Nucleus accumbens (tissue), 56 donors: ENCODE data around the gene PPIL4.
"Not testable (repeated sequence)": the region's sequence is repeated elsewhere in the genome, so short reads cannot be mapped to it uniquely, and the experiment has no call there.

Experiments
- DNase-seq, 56 donors: peaks; one replicate each; lab custom pipeline; 2025; lab: John Stamatoyannopoulos, UW

PPIL4 gene

DNA sequence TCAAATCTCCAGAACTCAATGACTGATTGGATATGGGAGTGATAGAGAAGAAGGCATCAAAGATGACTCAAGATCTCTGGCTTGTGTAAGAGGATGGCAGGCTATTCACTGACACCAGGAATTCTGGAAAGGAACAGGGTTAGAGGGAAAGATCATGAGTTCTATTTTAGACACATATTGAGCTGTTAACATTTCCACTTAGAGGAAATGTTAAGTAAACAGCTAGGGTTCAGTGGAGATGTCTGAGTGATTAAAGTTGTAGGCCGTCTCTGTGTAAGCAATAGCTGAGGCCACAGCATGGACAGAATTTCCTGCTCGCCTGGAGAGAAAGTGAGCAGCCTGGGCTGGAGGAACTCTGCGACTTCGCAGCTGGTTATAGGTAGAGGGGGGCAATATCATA is 82.1 kb downstream of the PPIL4 start:
- no peak for DNase-seq

DNA sequence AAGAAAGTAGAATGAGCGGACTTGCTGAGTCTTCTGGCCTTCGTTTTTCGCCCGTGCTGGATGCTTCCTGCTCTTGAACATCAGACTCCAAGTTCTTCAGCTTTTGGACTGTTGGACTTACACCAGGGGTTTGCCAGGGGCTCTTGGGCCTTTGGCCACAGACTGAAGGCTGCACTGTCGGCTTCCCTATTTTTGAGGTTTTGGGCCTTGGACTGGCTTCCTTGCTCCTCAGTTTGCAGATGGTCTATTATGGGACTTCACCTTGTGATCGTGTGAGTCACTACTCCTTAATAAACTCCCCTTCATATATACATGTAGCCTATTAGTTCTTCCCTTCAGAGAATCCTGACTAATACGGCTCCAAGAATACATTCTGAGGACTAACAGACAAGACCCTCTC is 83.1 kb downstream of the PPIL4 start:
- DNase-seq = not testable (repeated sequence)

DNA sequence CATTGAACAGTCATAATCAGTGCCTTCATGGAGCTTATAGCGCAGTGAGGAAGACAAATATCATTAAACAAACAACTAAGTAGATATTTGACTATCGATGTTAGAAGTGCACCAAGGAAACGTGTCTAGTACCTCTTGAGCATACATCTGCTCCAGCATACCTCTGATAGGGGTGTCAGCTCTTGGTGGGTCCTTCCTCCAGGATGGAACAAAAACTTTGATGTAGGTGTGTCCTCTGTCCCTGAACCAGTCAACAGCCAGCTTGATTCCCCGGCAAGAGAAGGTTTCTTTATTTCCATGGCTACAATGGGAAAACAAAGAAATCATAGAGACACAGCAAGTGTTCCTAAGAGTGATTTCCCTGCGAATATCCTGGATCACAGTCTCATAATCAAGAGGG is 84.2 kb downstream of the PPIL4 start:
- no peak for DNase-seq

DNA sequence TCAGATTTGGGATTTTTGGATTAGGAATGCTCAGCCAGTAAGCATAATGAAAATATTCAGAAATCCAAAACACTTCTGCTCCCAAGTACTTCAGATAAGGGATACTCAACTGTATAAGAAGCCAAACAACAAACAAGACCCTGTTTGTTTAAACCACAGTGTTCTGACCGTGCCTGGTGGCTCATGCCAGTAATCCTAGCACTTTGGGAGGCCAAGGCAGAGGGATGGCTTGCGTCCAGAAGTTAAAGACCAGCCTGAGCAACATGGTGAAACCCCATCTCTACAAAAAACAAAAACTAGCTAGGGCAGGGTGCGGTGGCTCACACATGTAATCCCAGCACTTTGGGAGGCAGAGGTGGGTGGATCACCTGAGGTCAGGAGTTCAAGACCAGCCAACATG is 85.6 kb downstream of the PPIL4 start:
- DNase-seq = not testable (repeated sequence)

DNA sequence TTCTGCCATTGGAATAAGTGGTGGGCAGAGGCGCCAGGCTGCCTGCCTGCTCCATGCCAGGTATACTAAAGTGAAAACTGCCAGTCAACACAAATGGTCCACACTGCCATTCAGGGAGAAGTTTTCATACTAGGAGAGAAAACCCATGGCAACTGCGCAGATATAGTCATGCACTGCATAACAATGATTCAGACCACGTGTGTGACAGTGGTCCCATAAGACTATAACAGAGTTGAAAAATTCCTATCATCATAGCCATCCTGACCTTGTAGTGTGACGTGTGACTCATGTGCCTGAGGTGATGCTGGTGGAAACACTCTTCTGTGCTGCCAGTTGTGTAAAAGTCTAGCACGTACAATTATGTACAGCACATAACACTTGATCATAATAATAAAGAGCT is 86.1 kb downstream of the PPIL4 start:
- DNase-seq = no peak

DNA sequence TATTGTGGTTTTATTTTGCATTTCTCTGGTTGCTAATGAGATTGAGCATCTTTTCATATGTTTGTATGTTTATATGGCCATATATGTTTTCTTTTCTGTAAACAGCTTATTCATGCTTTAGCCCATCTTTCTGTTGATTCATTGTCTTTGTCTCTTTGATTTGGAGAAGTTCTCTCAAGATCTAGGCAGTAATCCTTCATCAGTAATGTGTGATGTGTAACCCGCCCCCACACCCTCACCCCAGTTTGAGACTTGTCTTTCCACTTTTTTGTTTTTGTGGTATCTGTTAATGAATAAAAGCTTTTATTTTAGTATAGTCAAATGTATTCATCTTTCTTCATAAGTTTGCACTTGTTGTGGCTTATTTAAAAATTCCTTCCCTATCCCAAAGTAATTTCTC is 87.0 kb downstream of the PPIL4 start:
- no peak for DNase-seq

DNA sequence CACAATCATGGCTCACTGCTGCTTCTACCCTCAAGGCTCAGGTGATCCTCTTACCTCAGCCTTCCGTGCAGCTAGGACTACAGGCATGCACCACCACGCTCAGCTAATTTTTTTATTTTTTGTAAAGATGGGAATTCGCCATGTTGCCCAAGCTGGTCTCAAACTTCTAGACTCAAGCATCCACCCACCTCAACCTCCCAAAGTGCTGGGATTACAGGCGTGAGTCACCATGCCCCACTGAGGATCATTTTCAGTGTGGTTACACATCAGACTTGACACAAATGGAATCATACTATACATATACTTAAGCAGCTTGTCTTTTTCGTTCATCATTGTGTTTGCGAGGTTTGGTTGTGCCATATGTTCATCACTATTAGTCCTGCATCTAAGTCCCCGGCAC is 87.6 kb downstream of the PPIL4 start:
- DNase-seq = no peak

DNA sequence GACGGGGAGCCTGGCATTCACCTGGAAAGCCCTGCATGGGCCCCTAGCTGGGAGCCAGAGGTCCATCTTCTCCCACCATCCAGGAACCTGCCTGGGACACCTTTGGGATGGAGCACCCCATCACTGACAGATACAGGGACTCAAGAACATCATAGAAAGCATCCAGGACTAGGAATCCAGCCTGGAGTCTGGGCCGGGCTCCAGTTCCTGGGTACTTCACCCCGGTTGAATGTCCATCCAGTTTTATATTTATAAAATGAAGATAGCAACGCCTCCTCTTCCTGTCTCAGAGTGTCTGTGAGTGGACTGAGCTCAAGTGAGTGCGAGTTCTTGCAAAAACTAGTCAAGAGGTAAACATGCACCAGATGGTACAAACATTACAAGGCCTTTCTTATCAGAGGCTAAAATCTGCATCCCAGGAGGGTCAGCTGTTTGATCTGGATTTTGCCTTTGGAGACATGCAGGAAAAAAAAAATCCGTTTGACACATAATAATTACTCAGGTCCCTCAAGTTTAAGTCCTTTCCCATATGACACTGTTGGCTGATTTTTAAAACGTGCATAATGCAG is 88.4 kb downstream of the PPIL4 start:
- DNase-seq = no peak

DNA sequence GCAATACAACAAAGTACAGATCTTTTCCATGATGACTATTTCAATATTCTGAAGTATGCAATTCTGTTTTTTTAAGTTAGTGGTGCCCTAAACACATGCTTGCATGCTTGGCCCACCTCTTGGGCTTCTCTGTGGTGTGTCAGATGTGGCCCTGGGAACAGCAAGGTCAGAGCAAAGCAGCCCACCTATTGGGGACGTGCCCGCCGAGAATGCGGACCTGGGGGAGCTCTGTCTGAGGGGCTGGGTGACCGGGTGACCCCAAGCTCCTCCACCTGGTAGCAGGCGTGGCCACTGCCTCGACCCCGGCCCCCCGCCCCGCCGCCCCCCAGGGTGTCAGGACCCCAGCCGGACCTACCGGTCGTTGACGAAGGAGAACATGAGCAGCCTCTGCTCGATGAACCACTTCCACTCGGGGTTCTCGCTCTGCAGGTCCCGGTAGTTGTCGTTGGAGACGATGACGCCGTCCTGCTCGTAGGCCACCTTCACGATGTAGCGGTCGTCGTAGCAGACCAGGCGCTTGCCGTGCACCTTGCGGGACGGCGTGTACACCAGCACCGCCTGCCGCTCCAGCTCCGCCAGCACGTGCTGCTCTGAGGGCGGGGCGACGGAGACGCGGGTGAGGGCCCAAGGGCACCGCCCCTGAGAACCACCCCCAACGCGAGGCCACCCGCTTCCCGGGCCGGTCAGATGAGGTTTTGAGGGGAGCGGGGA is 89.4 kb downstream of the PPIL4 start:
- DNase-seq = no peak

DNA sequence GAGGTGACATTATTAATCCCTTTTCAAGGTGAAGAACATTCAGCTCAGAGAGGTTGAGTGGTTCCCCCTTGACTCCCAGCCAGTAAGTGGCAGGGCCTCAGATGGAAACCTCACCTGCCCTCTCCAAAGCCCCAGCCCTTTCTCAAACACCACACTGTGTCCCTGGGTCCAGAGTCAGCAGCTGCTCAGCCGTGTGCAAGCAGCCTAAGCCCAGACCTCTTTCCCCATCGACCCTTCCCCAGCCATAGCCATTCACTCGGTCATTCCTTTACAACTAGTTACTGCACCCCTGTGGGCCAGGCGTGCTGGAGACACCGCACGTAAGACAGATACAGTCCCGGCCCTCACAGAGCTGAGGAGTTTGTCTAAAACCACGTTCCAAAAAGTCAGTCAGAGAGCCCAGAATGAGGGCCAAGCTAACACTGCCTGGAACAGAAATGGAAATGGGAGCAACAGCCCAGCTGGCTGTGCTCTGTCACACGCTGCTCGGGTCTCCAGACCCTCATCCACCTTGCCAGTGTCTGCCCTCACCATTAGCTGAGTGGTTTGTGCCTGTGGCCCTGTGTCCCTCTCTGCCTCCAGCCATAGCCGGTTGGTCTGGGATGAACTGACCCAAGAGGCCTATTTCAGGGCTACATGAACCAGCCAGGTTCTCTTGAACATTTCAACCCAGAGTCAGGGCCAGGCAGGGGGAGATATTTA is 90.7 kb downstream of the PPIL4 start:
- no peak for DNase-seq
